Ovary (tissue), 9 donors: ENCODE data around the gene C4orf33. TPM values are rescaled to one million over a fixed set of nuclear protein-coding genes. Genes with fewer than 3 reads are reported as not detected.
"Not testable (repeated sequence)": the region's sequence is repeated elsewhere in the genome, so short reads cannot be mapped to it uniquely, and the experiment has no call there.

Experiments
- DNase-seq, 5 donors: peaks; one replicate each; pipeline ENCODE4 v3.0.0-alpha.2; 2019 to 2020
- H3K27ac ChIP-seq, 2 donors: fragments of 200-600 bp; one replicate each; pipeline versions ENCODE4 v1.5.1 to v1.8.0; 2019 to 2022
- H3K27me3 ChIP-seq: fragments of 200-600 bp; one replicate; pipeline ENCODE4 v1.8.0; 2022
- H3K36me3 ChIP-seq: fragments of 200-600 bp; sonication (generic); one replicate; pipeline ENCODE4 v1.5.1; 2019
- H3K4me1 ChIP-seq: one replicate; pipeline ENCODE4 v1.8.1; 2013; ENCODE audit warnings: mild to moderate bottlenecking, moderate library complexity; ENCODE audit not compliant: insufficient read depth
- H3K4me3 ChIP-seq: fragments of 200-600 bp; sonication (generic); one replicate; pipeline ENCODE4 v1.5.1; 2017
- H3K9me3 ChIP-seq, 2 donors: fragments of 200-600 bp in 1 of 2; sonication (generic) in 1 of 2; one replicate each; pipeline versions ENCODE4 v1.5.1 to v1.8.1; 2013 to 2019; ENCODE audit warnings: mild to moderate bottlenecking in 1 of 2, moderate library complexity in 1 of 2
- EP300 ChIP-seq: sonication (generic); formaldehyde crosslinking; IDR thresholded peaks from one replicate; pipeline ENCODE4 v1.6.1; 2017; ENCODE audit warnings: antibody characterized with exemption
- POLR2A ChIP-seq: fragments of 450-650 bp; IDR thresholded peaks from one replicate; pipeline ENCODE4 v1.6.1; 2017; ENCODE audit warnings: antibody characterized with exemption, mild to moderate bottlenecking, moderate library complexity
- WGBS, 3 donors: extraction: QIAGEN DNeasy Blood & Tissue Kit in 1 of 3; methylation state at CpG; one replicate each; pipeline versions ENCODE4 v1.1.5 to v1.1.7; 2013 to 2017; 5-methylcytosine and 5-hydroxymethylcytosine counted together
- intact Hi-C, 4 donors: fragments of 100-400 bp; cut with DNase I; formaldehyde crosslinking; loops; one replicate each; pipeline versions ENCODE4 v1.11.0 to v1.15.1; 2022 to 2023
- polyA plus RNA-seq, 2 donors: library from polyadenylated mRNA; stranded (reverse); fragments of 200-250 nt in 1 of 2; fragments of 350-450 nt in 1 of 2; fragmentation: Illumina TruSeq in 1 of 2; extraction: RNeasy Lipid Tissue Mini Kit (QIAGEN cat#74804) in 1 of 2; gene quantifications; one replicate each; pipeline ENCODE4 v1.2.3, GENCODE V29; 2013 to 2014
- total RNA-seq, 7 donors: library from RNA; depleted of rRNA in 2 of 7; stranded (reverse); fragments of >200 nt in 2 of 7; fragmentation: NEBNext Ultra II Directional in 3 of 7; extraction: Animal tissue kit (Norgen Biotek cat#: 25700) in 3 of 7; gene quantifications; one replicate each; pipeline versions ENCODE4 v1.1.0 to v1.2.4, GENCODE V29; 2016 to 2023
- TF ChIP-seq, protein P1 (sequence below), 3 donors: fragments of 450-650 bp in 2 of 3; fragments of 200-600 bp in 1 of 3; IDR thresholded peaks; one replicate each; pipeline versions ENCODE4 v1.5.1 to v1.8.0; 2016 to 2022; ENCODE audit warnings: antibody characterized with exemption in 3 of 3, mild to moderate bottlenecking in 1 of 3
- donor health status: DM: no; HTN: no; CAD: no; lungs with moderate emphysema.
- donor health status: DM: no; HTN: no; CAD: no.
- donor health status: Bipolar disorder and iron deficiency.
- donor health status: DM: yes; HTN: yes; CAD: no.
- donor health status: DM: no; HTN: no; CAD: no.
- donor health status: DM: yes; HTN: yes; CAD: no.

Gene C4orf33
- total and polyA plus RNA-seq, 9 donors: 3.7 to 22.7 (median 9.7) TPM

DNA sequence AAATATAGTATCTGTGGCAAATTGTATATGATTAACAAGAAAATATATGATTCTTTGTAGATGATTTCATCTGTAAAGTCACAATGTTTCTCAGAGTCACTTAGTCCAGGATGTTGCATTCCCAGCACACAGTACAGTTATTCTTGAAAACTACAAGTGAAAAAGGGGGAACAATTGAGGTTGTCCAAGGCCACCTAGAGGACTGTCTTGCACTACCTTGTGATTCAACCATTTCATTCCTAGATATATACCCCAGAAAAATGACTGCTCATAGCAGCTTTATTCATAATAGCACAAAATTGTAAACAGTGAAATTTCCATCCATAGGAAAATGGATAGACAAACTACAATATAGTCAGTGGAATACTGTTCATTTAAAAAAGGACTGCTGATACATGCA lies 16.0 kb downstream of the C4orf33 start:
- no peak overlapping the region for H3K4me3 ChIP-seq
- no peak for TF ChIP-seq EP300
- TF ChIP-seq POLR2A: no peak
- TF ChIP-seq, protein P1, sequence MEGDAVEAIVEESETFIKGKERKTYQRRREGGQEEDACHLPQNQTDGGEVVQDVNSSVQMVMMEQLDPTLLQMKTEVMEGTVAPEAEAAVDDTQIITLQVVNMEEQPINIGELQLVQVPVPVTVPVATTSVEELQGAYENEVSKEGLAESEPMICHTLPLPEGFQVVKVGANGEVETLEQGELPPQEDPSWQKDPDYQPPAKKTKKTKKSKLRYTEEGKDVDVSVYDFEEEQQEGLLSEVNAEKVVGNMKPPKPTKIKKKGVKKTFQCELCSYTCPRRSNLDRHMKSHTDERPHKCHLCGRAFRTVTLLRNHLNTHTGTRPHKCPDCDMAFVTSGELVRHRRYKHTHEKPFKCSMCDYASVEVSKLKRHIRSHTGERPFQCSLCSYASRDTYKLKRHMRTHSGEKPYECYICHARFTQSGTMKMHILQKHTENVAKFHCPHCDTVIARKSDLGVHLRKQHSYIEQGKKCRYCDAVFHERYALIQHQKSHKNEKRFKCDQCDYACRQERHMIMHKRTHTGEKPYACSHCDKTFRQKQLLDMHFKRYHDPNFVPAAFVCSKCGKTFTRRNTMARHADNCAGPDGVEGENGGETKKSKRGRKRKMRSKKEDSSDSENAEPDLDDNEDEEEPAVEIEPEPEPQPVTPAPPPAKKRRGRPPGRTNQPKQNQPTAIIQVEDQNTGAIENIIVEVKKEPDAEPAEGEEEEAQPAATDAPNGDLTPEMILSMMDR (IDR thresholded peaks at IDR 0.05): no peak
- no peaks in the 10 kb centered on the region for H3K27me3 ChIP-seq
- intact Hi-C loops: no loop called here
- H3K27ac ChIP-seq: no peak overlapping the region
- no peaks in the 10 kb centered on the region for H3K4me1 ChIP-seq
- H3K9me3 ChIP-seq: no peaks in the 10 kb centered on the region
- H3K36me3 ChIP-seq: no peaks in the 10 kb centered on the region
- no peak for DNase-seq

DNA sequence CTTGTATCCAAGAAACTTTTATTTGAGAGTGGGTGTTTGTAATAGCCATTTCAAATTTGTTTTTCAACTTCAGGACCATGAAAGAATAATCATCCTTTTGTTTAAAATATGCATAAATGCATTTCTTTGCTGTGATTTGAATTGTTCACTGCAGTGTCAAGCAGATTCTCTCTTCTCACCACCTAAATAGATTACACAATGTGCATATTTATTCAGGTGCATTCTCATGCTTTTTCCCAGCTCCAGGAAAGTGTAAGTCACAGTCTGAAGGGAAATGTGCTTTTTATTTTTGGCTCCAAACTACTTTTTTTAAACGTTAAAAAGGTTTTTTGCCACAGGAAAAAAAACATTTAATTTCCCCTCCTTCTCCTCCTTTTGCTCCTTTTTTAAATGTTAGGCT lies 17.5 kb downstream of the C4orf33 start:
- intact Hi-C loops: no loop called here
- H3K9me3 ChIP-seq: no peaks in the 10 kb centered on the region
- H3K27ac ChIP-seq: no peak overlapping the region
- H3K27me3 ChIP-seq: no peaks in the 10 kb centered on the region
- H3K36me3 ChIP-seq: no peaks in the 10 kb centered on the region
- DNase-seq: no peak
- WGBS, 3 donors: 3 to 23% (median 8%) methylated on average over 1 of the region's 1 CpG
- no peaks in the 10 kb centered on the region for H3K4me1 ChIP-seq
- TF ChIP-seq, protein P1 (IDR thresholded peaks at IDR 0.05): no peak
- H3K4me3 ChIP-seq: no peak overlapping the region

DNA sequence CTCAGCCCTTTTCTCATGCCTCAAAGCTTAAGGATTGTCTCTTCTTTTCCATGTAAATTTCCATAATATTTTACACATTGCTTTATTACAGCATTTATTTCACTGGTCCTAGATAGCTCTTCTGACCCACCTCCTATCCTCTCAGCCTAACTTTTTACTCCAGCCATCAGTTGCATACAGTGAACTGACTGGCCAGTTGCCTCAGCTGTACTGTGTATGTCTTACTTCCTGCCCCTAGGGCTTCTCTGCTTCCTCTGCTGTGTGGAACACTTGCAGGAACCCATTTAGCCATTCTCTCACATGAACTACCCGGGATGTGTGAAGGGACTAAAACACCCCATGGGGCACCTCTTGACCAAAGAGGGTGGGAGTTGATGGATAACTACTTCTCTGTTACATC lies 18.0 kb downstream of the C4orf33 start:
- TF ChIP-seq EP300 (no peak), POLR2A (no peak)
- TF ChIP-seq, protein P1 (IDR thresholded peaks at IDR 0.05): no peak
- DNase-seq: no peak
- Histone ChIP-seq H3K36me3 (no peaks in the 10 kb centered on the region), H3K9me3 (no peaks in the 10 kb centered on the region), H3K4me1 (no peaks in the 10 kb centered on the region), H3K27me3 (no peaks in the 10 kb centered on the region), H3K4me3 (no peak overlapping the region), H3K27ac (no peak overlapping the region)
- WGBS, 3 donors: 69 to 77% (median 73%) methylated on average over 1 of the region's 1 CpG
- intact Hi-C loops: no loop called here

DNA sequence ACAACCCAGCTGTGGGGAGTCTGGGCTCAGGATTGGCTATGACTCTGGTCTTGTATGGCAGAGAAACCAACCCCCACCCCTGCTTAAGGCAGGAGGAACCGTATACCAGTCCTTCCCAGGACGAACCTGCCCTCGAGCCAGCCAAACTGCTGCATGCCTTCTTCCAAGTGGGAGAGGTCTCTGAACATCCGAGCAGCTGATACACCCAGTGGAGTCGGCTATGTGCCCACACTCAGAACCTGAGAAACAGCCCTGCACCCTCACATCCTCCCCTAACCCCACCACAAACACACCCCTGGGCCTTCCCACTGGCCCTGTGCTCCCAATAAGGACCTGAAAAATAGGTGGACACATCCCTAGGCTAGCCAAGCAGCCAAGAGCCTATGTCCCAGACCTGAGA lies 21.8 kb downstream of the C4orf33 start:
- intact Hi-C loops: no loop called here
- no peaks in the 10 kb centered on the region for H3K27me3 ChIP-seq
- H3K4me1 ChIP-seq: no peaks in the 10 kb centered on the region
- no peak for DNase-seq
- TF ChIP-seq EP300 (no peak), POLR2A (no peak)
- TF ChIP-seq, protein P1 (IDR thresholded peaks at IDR 0.05): no peak
- H3K36me3 ChIP-seq: no peaks in the 10 kb centered on the region
- no peaks in the 10 kb centered on the region for H3K9me3 ChIP-seq
- 92 to 98% (median 93%) methylated on average over 5 of the region's 5 CpGs for WGBS, 3 donors
- H3K27ac ChIP-seq: no peak overlapping the region
- H3K4me3 ChIP-seq: no peak overlapping the region

DNA sequence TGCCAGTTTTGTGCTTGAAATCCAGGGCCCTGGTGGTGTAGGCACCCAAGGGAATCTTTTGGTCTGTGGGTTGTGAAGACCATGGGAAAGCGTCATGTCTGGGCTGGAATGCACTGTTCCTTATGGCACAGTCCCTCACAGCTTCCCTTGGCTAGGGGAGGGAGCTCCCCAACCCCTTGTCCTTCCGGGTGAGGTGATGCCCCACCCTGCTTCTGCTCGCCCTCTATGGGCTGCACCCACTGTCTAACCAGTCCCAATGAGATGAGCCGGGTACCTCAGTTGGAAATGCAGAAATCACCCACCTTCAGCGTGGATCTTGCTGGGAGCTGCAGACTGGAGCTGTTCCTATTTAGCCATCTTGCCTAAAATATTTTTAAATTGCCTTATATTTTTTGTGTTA lies 30.7 kb downstream of the C4orf33 start:
- intact Hi-C loops, H3K9me3 ChIP-seq, H3K27me3 ChIP-seq, H3K36me3 ChIP-seq, H3K4me1 ChIP-seq, DNase-seq, H3K27ac ChIP-seq, H3K4me3 ChIP-seq: not testable (repeated sequence)
- WGBS, 3 donors: 92 to 93% (median 92%) methylated on average over 5 of the region's 5 CpGs
